K562 (cell line): ENCODE results near the gene PRDM1. TPM values are rescaled to one million over a fixed set of nuclear protein-coding genes. Genes with fewer than 3 reads are reported as not detected.

Experiments used
- CBFA2T2 ChIP-seq: fragments of 450-650 bp; conservative IDR thresholded peaks from 2 replicates; pipeline ENCODE4 v1.6.1; 2017; ENCODE audit warnings: mild to moderate bottlenecking
- E2F5 ChIP-seq: sonication (generic); formaldehyde crosslinking; IDR thresholded peaks from 2 replicates; pipeline ENCODE4 v1.8.0; 2022; ENCODE audit warnings: mild to moderate bottlenecking, missing genetic modification reagents
- FOXJ3 ChIP-seq: sonication (generic); formaldehyde crosslinking; IDR thresholded peaks from 2 replicates; pipeline ENCODE4 v1.4.0; 2020; ENCODE audit warnings: mild to moderate bottlenecking, missing genetic modification reagents
- JUND ChIP-seq, 2 experiments: IDR thresholded peaks; 2 replicates in 1 of 2; 3 replicates in 1 of 2; pipeline ENCODE4 v1.6.1; 2011; ENCODE audit warnings: borderline replicate concordance in 2 of 2, low read depth in 2 of 2, low read length in 2 of 2, improper control_type of control experiment in 1 of 2, missing biosample characterization in 1 of 2, missing genetic modification characterization in 1 of 2, missing genetic modification reagents in 1 of 2
- NCOR1 ChIP-seq: fragments of 450-650 bp; IDR thresholded peaks from 2 replicates; pipeline ENCODE4 v1.6.1; 2016; ENCODE audit warnings: mild to moderate bottlenecking, moderate library complexity
- NR4A1 ChIP-seq, 2 experiments: fragments of 250-450 bp in 1 of 2; fragments of 450-650 bp in 1 of 2; sonication (Bioruptor Pico) in 1 of 2; IDR thresholded peaks; 2 replicates each; pipeline versions ENCODE4 v1.4.0 to v1.6.1; 2016 to 2020; ENCODE audit warnings: mild to moderate bottlenecking in 2 of 2, missing compliant biosample characterization in 1 of 2, missing genetic modification characterization in 1 of 2, moderate library complexity in 1 of 2
- PBX2 ChIP-seq, 2 experiments: IDR thresholded peaks in 1 of 2; conservative IDR thresholded peaks in 1 of 2; 2 replicates each; pipeline ENCODE4 v1.6.1; 2016; ENCODE audit warnings: low read depth in 2 of 2, mild to moderate bottlenecking in 1 of 2, missing compliant biosample characterization in 1 of 2, missing genetic modification characterization in 1 of 2, moderate library complexity in 1 of 2
- PHB ChIP-seq: fragments of 250-450 bp; sonication (Bioruptor Pico); IDR thresholded peaks from 2 replicates; pipeline ENCODE4 v1.5.0; 2021
- PKNOX1 ChIP-seq: fragments of 450-650 bp; IDR thresholded peaks from 2 replicates; pipeline ENCODE4 v1.6.1; 2016
- RB1 ChIP-seq: fragments of 450-650 bp; IDR thresholded peaks from 2 replicates; pipeline ENCODE4 v1.6.1; 2017; ENCODE audit warnings: low read depth, mild to moderate bottlenecking
- SMARCE1 ChIP-seq: fragments of 450-650 bp; IDR thresholded peaks from 2 replicates; pipeline ENCODE4 v1.7.1; 2016; ENCODE audit warnings: mild to moderate bottlenecking
- UBTF ChIP-seq, 2 experiments: IDR thresholded peaks; 2 replicates each; pipeline ENCODE4 v1.6.1; 2012; ENCODE audit warnings: improper control_type of control experiment in 2 of 2, low read depth in 2 of 2, low read length in 2 of 2, borderline replicate concordance in 1 of 2
- polyA plus RNA-seq, 8 experiments: library from polyadenylated mRNA; depleted of rRNA in 4 of 8; stranded (reverse) in 5 of 8; unstranded in 3 of 8; fragments of >200 nt; fragmentation: Nextera tagmentation in 2 of 8; fragmentation: Illumina TruSeq in 1 of 8; extraction: Ambion mirVana in 2 of 8; extraction: Trizol in 1 of 8; gene quantifications; 2 replicates each; pipeline versions ENCODE4 v1.2.1 to v1.2.3, GENCODE V29; 2011 to 2014; ENCODE audit warnings: inconsistent platforms in 1 of 8, missing spikeins in 1 of 8
- total RNA-seq, 7 experiments: library from RNA; depleted of rRNA in 6 of 7; stranded (reverse); fragments of >200 nt in 6 of 7; fragmentation: Illumina TruSeq in 2 of 7; extraction: Trizol in 2 of 7; gene quantifications; 2 replicates each; pipeline versions ENCODE4 v1.2.1 to v1.2.3, GENCODE V29; 2011 to 2021; ENCODE audit warnings: low replicate concordance in 1 of 7

PRDM1 gene
- total and polyA plus RNA-seq, 9 of the 15 experiments (the other 6 are each of a cell fraction or from before 2014, with no cell fraction given) = 0.09 to 0.89 (median 0.27) TPM

GRCh38 chr6:106077881-106078280, 8.3 kb upstream of the PRDM1 start (continued):
- no peak for TF ChIP-seq E2F5
- TF ChIP-seq PKNOX1 = peak; percentile 52
- TF ChIP-seq JUND (IDR thresholded peaks at IDR 0.05; ENCODE audit: borderline replicate concordance, low read depth, low read length) = no peak
- TF ChIP-seq JUND (tag; IDR thresholded peaks at IDR 0.05; ENCODE audit: borderline replicate concordance, low read depth, low read length) = peak; percentile 48; the same call in 1 of the 3 replicates
- TF ChIP-seq NCOR1 = 0 out of 2 replicates have a peak, but pooled peaks have one; percentile 33
- no peak for TF ChIP-seq RB1
- TF ChIP-seq NR4A1 (CRISPR knock-in tag; IDR thresholded peaks at IDR 0.05) = no peak
- TF ChIP-seq NR4A1 (tag; IDR thresholded peaks at IDR 0.05) = no peak
- no peak for TF ChIP-seq UBTF (IDR thresholded peaks at IDR 0.05; ENCODE audit: borderline replicate concordance in 1 of 2, low read depth in 2 of 2, low read length in 2 of 2)
- peak; percentile 47; the same call in 1 of the 2 replicates for TF ChIP-seq CBFA2T2
- TF ChIP-seq FOXJ3 (CRISPR knock-in tag) = no peak
- TF ChIP-seq PBX2 (CRISPR knock-in tag; IDR thresholded peaks at IDR 0.05; ENCODE audit: low read depth) = no peak
- peak; percentile 80 for TF ChIP-seq PBX2 (tag; conservative IDR thresholded peaks at IDR 0.05; ENCODE audit: low read depth)
- no peak for TF ChIP-seq PHB (CRISPR knock-in tag)
- TF ChIP-seq SMARCE1 = peak; percentile 37; the same call in 1 of the 2 replicates
- TF ChIP-seq, all 486 proteins: peak for 22
